IMR-90 (cell line): ENCODE measurements around the gene ZFPM1.

ENCODE experiments used
- POLR2A ChIP-seq: IDR thresholded peaks from 2 replicates; pipeline ENCODE4 v1.6.1; 2012; ENCODE audit warnings: mild to moderate bottlenecking, low read depth, low read length
- RFX5 ChIP-seq: IDR thresholded peaks from 2 replicates; pipeline ENCODE4 v1.8.0; 2012; ENCODE audit warnings: low read depth, mild to moderate bottlenecking, low read length, moderate library complexity
- TF ChIP-seq, protein P1 (sequence below): conservative IDR thresholded peaks from 2 replicates; pipeline ENCODE4 v1.5.1; 2012; ENCODE audit warnings: mild to moderate bottlenecking, low read depth, low read length, improper control_type of control experiment
- TF ChIP-seq, protein P2 (sequence below): fragments of 150-350 bp; IDR thresholded peaks from 2 replicates; pipeline ENCODE4 v1.6.1; 2017; ENCODE audit warnings: mild to moderate bottlenecking, antibody characterized with exemption, low read length, low read depth

DNA sequence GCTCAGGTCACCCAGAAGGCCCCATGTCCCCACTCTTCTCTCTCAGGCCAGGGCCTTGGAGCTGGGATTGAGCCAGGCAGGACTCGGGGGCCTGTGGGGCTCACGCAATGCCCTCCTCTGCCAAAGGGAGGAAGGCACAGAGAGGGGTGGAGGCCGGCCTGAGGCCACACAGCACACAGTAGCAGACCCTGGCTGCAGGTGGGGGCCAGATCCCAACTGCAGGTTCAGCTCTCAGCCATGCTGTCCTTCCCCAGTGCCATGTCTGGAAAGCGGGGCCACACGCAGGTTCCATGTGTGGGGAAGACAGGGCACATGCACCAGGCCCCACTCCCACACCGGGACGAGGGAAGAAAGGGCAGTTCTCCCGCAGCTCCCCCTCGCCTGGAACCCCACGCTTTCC, 33.3 kb upstream of the ZFPM1 start:
- TF ChIP-seq, protein P1, sequence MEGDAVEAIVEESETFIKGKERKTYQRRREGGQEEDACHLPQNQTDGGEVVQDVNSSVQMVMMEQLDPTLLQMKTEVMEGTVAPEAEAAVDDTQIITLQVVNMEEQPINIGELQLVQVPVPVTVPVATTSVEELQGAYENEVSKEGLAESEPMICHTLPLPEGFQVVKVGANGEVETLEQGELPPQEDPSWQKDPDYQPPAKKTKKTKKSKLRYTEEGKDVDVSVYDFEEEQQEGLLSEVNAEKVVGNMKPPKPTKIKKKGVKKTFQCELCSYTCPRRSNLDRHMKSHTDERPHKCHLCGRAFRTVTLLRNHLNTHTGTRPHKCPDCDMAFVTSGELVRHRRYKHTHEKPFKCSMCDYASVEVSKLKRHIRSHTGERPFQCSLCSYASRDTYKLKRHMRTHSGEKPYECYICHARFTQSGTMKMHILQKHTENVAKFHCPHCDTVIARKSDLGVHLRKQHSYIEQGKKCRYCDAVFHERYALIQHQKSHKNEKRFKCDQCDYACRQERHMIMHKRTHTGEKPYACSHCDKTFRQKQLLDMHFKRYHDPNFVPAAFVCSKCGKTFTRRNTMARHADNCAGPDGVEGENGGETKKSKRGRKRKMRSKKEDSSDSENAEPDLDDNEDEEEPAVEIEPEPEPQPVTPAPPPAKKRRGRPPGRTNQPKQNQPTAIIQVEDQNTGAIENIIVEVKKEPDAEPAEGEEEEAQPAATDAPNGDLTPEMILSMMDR = no peak
- TF ChIP-seq POLR2A = no peak
- TF ChIP-seq, protein P2, sequence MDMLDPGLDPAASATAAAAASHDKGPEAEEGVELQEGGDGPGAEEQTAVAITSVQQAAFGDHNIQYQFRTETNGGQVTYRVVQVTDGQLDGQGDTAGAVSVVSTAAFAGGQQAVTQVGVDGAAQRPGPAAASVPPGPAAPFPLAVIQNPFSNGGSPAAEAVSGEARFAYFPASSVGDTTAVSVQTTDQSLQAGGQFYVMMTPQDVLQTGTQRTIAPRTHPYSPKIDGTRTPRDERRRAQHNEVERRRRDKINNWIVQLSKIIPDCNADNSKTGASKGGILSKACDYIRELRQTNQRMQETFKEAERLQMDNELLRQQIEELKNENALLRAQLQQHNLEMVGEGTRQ = no peak
- TF ChIP-seq RFX5 = no peak
